Fibroblast of lung (primary cell): Measurements from ENCODE around the gene SURF1.

Source experiments
- EZH2 ChIP-seq: IDR thresholded peaks from 2 replicates; pipeline ENCODE4 v1.5.1; 2012; ENCODE audit warnings: low read length, control low read depth, mild to moderate bottlenecking; ENCODE audit errors: missing control alignments
- TF ChIP-seq, protein P1 (sequence below), 2 donors: IDR thresholded peaks in 1 of 2; conservative IDR thresholded peaks in 1 of 2; 1 replicate in 1 of 2; 2 replicates in 1 of 2; pipeline ENCODE4 v1.5.1; 2011 to 2012; ENCODE audit warnings: low read length in 2 of 2, control low read depth in 1 of 2, inconsistent platforms in 1 of 2, low read depth in 1 of 2, mild to moderate bottlenecking in 1 of 2

DNA sequence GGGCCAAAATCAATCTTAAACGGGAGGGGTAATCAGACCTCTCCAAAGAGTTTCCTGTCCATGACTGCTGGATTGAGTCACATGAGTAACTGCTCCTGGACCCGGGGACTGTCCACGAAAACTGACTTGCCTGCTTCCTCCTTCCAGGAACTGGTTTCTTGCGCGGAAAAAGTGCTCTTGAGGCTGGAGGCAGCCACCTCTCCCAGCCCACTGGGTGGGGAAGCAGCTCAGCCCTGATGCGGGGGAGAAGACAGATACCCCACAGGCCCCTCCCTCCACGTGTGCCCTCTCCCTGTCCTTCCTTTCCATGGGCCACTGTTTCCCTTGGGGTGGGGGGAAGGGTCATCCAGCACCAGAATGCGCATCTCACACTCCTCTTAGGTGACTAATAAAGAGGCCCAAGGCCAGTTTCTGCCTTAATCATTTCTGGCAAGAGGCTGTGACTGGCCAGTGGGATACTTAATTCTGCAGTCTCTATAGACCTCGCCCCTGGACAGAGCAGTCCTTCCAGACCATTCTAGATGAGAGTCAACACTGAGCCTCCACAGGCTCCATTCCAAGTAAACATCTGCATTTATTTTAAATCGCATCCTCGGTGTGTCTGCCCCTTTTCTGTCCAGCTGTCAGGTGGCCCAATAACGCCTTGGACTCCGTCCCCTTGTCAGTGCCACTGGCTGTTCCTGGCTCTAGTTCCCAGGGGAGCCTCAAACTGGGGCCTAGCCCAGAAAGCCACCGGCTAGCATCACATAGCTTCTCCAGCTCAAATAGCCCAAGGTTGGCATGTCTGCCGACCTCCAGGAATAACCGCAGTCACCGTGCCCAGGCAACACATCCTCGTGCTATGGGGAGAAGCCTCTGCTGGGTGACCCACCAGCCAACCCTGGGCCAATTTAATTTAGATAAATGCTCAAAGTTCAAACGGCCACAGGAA, 49.5 kb upstream of the SURF1 start:
- TF ChIP-seq, protein P1, sequence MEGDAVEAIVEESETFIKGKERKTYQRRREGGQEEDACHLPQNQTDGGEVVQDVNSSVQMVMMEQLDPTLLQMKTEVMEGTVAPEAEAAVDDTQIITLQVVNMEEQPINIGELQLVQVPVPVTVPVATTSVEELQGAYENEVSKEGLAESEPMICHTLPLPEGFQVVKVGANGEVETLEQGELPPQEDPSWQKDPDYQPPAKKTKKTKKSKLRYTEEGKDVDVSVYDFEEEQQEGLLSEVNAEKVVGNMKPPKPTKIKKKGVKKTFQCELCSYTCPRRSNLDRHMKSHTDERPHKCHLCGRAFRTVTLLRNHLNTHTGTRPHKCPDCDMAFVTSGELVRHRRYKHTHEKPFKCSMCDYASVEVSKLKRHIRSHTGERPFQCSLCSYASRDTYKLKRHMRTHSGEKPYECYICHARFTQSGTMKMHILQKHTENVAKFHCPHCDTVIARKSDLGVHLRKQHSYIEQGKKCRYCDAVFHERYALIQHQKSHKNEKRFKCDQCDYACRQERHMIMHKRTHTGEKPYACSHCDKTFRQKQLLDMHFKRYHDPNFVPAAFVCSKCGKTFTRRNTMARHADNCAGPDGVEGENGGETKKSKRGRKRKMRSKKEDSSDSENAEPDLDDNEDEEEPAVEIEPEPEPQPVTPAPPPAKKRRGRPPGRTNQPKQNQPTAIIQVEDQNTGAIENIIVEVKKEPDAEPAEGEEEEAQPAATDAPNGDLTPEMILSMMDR (conservative IDR thresholded peaks at IDR 0.05 in 1 of 2, IDR thresholded peaks at IDR 0.05 in 1 of 2; ENCODE audit: low read depth in 1 of 2, low read length in 2 of 2): no peak
- no peak for TF ChIP-seq EZH2
